Measurements from ENCODE around the gene GLIPR1L2. TPM values are rescaled to one million over a fixed set of nuclear protein-coding genes. Genes with fewer than 3 reads are reported as not detected.

Gene GLIPR1L2
- total RNA-seq (2022; extraction: Qiagen RNA extraction; ENCODE audit: low read depth): 0.12 to 0.22 TPM (median 0.12 TPM) in 3 of 5 replicates, not detected in the others

GRCh38 chr12:75390899-75391538 is at the start of gene GLIPR1L2:
TSS of gene GLIPR1L2 (plus strand) at chr12:75391089. CDS start at chr12:75391117, 28 bp downstream.

GRCh38 chr12:75480469-75480949 is 89.6 kb downstream of the GLIPR1L2 start, which contains the start of gene GLIPR1:
TSS of gene GLIPR1 (plus strand) at chr12:75480755. CDS start at chr12:75480881, 126 bp downstream.

Other genes with a start within 250 kb of the GLIPR1L2 start
- not detected in 5 replicates for gene KCNC2, start 181.2 kb upstream of the GLIPR1L2 start, total RNA-seq (2022; extraction: Qiagen RNA extraction; ENCODE audit: low read depth)
- gene CAPS2, start 60.8 kb upstream of the GLIPR1L2 start, total RNA-seq (2022; extraction: Qiagen RNA extraction; ENCODE audit: low read depth): 1.0 to 1.6 TPM (median 1.1 TPM) in 5 replicates
- not detected in 5 replicates for gene GLIPR1L1, start 56.4 kb upstream of the GLIPR1L2 start, total RNA-seq (2022; extraction: Qiagen RNA extraction; ENCODE audit: low read depth)
- 23.6 to 31.6 TPM (median 30.9 TPM) in 5 replicates for gene GLIPR1, start 89.7 kb downstream of the GLIPR1L2 start, total RNA-seq (2022; extraction: Qiagen RNA extraction; ENCODE audit: low read depth)
- gene KRR1, start 120.5 kb downstream of the GLIPR1L2 start, total RNA-seq (2022; extraction: Qiagen RNA extraction; ENCODE audit: low read depth): 56.9 to 108 TPM (median 61.4 TPM) in 5 replicates